NCI-H1105 treated with DMSO at 0.1 percent for 48 hours (cell line): ENCODE measurements around the gene SLC23A3.
A peak's percentile ranks its signal among the peaks of the same experiment; 100 is the strongest.
"Not testable (repeated sequence)": the region's sequence is repeated elsewhere in the genome, so short reads cannot be mapped to it uniquely, and the experiment has no call there.

Experiments
- DNase-seq: peaks from one replicate; lab custom pipeline; 2025; lab: John Stamatoyannopoulos, UW

The SLC23A3 gene

DNA sequence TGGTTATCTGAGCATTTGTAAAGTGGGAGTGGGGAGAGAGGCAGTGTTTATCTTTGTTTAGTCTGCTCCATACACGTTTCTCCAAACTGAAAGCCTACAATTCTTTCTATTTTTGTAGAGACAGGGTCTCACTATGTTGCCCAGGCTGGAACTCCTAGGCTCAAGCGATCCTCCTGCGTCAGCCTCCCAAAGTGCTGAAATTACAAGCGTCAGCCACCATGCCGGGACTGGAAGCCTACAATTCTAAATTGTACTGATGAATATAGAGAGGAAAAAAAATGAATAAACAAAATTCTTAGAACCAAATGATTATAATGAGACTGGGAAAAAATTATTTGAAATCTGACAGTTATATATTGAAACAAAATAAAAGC, 35.3 kb upstream of the SLC23A3 start:
- no peak for DNase-seq

DNA sequence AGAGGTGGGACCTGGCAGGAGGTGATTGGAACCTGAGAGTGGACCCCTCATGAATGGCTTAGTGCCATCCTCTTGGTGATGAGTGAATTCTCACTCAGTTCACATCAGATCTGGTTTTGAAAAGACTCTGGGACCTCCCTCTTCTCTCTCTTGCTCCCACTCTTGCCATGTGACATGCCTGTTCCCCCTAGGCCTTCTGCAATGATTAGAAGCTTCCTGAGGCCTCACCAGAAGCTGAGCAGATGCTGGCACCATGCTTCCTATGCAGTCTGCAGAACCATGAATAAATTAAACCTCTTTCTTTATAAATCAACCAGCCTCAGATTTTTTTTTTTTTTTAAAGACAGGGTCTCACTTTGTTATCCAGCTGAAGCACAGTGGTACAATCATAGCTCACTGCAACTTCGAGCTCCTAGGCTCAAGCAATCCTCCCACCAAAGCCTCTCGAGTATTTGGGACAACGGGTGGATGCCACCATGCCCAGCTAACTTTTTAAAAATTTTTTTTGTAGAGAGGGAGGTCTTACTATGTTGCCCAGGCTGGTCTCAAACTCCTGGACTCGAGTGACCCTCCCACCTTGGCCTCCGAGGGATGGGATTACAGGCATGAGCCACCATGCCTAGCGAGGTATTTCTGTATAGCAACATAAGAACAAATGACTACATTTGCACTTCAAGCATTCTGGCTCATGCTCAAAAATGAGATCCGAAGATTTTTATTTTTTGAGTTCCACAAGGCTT, 34.8 kb upstream of the SLC23A3 start:
- no peak for DNase-seq

DNA sequence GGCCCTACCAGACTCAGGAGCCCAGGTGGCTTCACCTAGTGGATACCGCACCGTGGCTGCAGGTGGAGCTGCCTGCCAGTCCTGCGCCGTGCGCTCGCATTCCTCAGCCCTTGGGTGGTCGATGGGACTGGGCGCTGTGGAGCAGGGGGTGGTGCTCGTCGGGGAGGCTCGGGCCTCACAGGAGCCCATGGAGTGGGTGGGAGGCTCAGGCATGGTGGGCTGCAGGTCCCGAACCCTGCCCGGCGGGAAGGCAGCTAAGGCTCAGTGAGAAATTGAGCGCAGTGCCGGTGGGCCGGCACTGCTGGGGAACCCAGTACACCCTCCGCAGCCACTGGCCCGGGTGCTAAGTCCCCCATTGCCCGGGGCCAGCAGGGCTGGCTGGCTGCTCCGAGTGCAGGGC, 31.5 kb upstream of the SLC23A3 start:
- not testable (repeated sequence) for DNase-seq

DNA sequence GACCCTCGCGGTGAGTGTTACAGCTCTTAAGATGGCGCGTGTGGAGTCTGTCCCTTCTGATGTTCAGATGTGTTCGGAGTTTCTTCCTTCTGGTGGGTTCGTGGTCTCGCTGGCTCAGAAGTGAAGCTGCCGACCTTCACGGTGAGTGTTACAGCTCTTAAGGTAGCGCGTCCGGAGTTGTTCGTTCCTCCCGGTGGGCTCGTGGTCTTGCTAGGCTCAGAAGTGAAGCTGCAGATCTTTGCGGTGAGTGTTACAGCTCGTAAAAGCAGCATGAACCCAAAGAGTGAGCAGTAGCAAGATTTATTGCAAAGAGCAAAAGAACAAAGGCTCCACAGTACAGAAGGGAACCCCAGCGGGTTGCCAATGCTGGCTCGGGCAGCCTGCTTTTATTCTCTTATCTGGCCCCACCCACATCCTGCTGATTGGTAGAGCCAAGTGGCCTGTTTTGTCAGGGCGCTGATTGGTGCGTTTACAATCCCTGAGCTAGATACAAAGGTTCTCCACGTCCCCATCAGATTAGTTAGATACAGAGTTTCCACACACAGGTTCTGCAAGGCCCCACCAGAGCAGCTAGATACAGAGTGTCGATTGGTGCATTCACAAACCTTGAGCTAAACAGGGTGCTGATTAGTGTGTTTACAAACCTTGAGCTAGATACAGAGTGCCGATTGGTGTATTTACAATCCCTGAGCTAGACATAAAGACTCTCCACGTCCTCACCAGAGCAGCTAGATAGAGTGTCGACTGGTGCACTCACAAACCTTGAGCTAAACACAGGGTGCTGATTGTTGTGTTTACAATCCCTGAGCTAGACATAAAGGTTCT, 30.9 kb upstream of the SLC23A3 start:
- not testable (repeated sequence) for DNase-seq

DNA sequence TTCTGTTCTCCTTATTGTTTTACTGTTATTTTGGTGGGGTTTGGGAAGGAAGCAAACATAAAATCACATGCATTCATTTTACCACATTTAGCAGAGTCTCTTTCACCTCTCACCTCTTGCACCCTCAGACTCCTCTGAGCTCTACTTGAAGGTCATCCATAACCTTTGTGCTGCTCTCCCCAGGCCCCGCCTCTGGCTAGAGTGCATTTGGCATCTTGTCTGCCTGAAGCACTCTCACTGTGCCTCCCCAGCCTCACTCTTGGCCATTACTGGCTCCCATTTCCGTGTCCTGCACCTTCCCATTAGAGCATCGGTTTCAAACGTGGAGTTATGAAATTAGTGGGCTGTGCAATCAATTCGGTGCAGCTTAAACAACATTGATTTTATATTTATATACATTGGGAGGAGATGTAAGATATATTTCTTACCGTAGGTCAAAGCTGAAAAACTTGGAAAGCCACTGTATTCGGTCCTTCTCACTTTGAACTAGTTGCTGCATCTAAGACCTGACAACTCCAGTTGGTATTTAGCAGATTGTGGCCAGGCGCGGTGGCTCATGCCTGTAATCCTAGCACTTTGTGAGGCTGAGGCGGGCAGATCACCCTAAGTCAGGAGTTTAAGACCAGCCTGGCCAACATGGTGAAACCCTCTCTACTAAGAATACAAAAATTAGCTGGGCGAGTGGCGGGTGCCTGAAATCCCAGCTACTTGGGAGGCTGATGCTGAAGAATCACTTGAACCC, 29.8 kb upstream of the SLC23A3 start:
- DNase-seq, result no peak

DNA sequence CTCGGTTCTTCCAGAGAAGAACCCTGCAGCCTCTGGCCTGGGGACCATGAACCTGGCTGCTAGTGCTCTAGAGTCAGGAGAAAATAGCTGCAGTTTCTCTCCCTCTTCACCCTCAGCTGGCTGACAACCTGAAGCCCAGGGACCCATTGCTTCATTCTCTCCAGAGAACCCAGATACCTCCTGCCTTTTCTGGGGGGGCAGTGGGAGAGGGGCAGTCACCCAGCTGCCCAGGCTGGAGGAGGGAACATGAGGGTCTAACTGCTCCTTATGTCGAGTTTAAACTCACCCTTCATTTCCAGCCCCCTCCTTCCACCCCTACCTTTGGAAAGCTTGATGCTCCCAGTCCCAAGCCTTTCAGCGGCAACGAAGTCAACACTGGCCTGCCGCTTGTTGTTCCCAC, 29.1 kb upstream of the SLC23A3 start:
- DNase-seq, result no peak

DNA sequence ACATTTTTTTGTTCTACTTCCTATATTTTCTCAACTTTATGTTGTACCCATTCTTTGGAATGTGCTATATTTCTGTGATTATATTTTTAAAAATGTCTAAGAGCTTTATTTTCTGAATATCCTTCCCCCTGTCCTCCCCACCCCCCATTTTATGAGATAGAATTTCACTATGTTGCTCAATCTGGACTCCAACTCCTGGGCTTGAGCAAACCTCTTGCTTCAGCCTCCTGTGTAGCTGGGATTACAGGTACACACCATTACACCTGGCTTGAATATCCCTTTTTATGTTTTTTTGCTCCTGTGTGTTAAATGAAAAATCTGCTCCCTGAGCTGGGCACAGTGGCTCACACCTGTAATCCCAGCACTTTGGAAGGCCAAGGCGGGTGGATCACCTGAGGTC, 27.6 kb upstream of the SLC23A3 start:
- DNase-seq, result no peak

DNA sequence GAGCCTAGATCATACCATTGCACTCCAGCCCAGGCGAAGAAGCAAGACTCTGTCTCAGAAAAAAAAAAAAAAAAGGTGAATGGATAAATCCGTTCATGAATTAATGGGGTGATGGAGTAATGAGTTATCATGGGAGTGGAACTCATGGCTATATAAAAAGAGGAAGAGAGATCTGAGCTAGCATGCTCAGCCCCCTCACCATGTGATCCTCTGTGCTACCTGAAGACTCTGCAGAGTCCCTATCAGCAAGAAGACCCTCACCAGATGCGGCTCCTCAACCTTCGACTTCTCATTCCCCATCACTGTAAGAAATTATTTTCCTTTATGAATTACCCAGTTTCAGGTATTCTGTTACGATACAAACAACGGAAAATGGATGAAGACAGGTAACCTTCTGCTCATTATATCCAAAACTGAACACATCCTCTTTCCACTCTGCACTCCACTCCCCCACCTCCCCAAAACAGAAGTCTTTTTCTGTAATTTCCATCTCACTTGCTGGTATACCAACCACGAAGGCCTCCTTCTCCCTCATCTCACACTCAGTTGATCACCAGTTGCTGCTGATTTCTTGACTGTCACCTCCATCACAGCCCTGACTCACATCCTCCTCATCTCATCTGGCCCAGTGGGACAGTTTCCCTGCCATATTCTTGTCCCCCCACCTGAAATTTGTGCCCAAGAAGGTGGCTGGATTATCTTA, 17.1 kb upstream of the SLC23A3 start:
- no peak for DNase-seq

DNA sequence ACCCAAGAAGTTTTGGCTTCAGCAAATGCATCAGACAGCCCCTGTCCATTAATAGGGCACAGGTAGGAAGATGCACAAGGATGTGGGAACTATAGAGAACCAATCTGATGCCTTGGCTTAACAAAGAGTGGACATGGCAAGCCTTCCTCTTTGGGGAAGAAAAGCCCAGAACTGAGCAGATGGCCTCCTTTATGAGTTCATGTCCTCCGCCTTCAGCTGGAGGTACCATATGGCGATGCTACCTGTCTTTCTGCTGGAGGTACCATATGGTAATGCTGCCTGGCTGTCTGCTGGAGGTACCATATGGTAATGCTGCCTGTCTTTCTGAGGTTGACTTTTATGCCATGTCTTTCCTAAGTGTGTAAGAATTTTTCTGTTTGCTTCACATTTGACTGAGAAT, 14.3 kb upstream of the SLC23A3 start:
- no peak for DNase-seq

DNA sequence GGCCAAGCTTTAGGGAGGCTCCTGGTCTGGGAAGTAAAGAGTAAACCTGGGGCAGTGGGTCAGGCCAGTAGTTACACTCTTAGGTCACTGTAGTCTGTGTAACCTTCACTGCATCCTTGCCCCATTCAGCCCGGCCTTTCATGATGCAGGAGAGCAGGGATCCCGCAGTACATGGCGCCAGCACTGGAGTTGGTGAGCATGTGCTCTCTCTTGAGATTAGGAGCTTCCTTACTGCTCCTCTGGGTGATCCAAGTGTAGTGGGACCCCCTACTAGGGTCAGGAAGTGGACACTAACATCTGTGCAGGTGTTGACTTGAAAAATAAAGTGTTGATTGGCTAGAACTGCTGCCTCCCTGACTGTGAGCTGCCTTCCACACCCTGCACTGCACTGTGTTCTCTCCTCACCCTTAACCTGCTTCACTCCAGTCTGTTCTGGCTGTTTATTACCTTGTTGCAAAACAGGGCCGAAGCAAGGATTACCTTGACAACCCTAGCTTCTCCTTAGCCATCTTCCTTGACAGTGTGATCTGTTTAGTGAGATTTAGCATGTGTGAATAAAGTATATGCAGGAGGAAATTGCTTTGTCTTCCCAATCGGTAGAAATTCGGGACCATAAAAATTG, 13.4 kb upstream of the SLC23A3 start:
- no peak for DNase-seq

DNA sequence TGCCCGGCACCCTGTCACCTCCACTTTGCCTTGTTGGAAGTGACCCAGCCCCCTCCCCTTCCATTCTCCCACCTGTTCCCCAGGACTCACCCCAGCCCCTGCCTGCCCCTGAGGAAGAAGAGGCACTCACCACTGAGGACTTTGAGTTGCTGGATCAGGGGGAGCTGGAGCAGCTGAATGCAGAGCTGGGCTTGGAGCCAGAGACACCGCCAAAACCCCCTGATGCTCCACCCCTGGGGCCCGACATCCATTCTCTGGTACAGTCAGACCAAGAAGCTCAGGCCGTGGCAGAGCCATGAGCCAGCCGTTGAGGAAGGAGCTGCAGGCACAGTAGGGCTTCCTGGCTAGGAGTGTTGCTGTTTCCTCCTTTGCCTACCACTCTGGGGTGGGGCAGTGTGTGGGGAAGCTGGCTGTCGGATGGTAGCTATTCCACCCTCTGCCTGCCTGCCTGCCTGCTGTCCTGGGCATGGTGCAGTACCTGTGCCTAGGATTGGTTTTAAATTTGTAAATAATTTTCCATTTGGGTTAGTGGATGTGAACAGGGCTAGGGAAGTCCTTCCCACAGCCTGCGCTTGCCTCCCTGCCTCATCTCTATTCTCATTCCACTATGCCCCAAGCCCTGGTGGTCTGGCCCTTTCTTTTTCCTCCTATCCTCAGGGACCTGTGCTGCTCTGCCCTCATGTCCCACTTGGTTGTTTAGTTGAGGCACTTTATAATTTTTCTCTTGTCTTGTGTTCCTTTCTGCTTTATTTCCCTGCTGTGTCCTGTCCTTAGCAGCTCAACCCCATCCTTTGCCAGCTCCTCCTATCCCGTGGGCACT, 12.7 kb upstream of the SLC23A3 start:
- no peak for DNase-seq

DNA sequence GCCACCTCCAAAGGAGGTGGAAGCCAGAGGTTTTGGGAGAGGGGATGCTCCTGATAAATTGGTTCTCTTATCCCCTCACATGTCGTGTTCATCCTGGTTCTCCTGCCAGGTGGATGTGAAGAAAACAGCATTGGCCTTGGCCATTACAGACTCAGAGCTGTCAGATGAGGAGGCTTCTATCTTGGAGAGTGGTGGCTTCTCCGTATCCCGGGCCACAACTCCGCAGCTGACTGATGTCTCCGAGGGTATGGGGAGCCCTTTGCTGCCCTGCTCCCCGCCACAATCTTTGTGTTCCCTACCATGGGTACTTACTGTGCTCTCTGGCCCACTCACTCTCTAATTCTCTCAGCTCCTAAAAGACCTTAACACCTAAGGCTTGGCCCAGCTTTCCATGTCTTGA, 11.7 kb upstream of the SLC23A3 start:
- DNase-seq, result no peak

DNA sequence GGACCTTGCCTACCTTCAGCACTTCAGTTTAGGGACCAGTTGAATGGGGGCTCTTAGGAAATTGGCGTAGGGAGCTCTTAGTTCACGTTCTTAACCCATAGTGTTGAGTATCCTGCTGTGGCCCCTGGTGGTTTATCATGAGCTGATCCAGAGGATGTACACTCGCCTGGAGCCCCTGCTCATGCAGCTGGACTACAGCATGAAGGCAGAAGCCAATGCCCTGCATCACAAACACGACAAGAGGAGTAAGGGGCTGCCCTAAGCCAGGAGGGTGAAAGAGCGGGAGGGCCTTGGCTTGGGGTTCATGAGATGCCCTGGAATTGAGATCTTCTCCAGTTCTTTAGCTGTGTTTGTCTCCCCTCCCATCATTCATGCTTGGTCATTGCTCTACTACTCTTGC, 11.1 kb upstream of the SLC23A3 start:
- no peak for DNase-seq

DNA sequence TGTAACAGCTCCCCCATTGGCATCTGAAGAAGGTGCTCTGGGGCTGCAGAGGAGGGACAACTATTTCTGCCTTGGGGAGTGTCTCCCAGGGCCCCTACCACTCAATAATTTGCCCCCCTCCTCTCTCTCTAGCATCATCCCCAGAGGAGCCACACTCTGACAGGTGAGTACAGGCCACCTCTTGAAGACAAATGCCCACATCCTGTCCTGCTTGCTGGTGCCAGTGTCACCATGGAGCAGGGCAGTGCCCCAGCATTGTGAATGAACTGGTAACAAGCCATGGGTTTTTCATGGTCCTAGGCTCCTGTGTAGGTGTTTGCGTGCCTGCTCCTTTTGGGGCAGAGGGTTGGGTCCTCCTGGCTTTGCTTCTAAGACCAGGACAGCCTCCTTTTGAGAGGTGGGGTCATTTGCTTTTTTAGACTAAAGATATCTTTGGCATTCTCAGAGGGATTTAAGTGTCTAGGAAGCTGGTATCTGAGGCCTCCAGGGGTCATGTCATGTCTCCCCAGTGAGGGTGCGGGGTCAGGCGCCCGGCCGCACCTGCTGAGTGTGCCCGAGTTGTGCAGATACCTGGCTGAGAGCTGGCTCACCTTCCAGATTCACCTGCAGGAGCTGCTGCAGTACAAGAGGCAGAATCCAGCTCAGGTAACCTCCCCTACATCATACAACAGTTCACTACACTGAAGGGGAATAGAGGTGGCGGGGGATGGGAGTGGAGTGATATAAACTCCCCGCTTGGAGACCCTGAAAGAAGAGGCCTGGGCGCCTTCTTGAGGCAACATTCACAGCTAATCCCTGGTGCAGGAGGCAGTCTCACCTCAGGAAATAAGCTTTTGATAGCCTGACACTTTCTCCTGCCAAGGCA, 10.0 kb upstream of the SLC23A3 start:
- no peak for DNase-seq

DNA sequence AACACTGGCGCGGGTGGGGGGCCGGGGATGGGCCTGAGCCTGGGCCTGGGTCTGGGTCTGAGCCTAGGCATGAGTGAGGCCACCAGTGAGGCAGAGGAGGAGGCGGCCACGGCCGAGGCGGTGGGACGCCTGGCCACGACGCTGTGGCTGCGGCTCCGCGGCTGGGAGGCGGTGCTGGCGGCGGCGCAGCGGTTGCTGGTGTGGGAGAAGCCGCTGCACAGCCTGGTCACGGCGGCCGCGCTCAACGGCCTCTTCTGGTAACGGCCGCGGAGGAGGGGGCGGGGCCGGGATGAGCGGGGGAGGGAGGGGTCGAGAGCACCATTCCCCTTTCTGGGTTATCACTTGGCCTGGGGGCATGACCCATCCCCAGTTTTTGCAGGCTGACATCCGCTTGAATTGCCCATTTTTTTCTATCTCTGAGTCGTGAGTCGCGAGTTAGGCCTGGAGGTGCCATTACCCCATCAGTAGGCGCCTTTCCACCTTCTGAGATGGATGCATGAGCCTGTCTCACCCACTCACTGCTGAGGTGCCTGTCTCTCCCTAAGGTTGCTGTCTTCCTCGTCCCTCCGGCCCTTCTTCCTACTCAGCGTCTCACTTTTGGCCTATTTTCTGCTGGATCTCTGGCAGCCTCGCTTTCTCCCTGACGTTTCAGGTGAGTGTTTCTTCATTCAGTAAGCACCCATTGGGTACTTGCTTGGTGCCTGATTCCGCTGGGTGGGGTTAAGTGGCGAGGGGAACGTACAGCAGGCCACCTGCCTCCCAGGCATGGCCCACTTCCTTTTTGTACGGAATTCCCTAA, 8.7 kb upstream of the SLC23A3 start:
- DNase-seq, result no peak

DNA sequence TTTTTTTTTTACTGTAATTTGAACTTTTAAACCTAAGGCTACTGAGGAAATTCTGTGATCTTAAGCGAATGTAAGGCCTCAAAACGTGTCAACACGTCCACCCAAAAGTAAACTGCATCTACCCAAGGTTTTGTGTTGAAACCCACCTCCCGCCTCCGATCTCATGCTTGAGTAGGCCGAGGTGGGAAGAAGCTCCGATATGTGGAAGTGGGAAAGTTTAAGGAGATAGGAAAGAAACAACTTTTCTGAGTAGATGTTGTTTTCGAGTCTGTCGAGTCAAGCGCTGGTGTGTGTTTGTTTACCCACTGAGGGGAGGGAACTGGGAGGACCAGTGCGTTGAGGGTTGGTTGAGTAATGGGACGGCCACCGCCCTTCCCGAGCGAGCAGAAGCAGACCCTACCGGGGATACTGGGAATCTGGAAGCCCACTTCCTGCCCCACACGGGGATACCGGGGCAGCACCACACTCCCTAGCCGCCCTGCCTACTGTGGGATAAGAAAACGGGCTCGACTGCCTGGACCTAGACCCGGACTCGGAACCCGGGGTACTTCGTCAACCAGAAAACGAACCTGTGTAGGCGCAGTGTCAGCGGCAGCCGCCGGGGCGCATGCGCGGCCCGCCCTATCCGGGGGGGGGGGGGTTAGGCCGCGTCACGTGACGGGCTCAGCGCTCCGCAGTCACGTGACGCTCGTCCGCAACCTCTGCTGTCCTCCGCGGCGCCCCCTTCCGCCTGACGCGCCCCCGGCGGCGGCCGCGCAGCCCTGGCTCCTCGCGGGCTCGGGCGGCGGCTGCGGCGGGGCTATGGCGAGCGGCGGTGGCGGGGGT, 7.9 kb upstream of the SLC23A3 start, which contains the start of gene RETREG2:
TSS of gene RETREG2 (plus strand) at position 724 of the 825 bp plus-strand sequence. CDS start at position 802, 78 bp downstream.
- DNase-seq, result peak; percentile 74

DNA sequence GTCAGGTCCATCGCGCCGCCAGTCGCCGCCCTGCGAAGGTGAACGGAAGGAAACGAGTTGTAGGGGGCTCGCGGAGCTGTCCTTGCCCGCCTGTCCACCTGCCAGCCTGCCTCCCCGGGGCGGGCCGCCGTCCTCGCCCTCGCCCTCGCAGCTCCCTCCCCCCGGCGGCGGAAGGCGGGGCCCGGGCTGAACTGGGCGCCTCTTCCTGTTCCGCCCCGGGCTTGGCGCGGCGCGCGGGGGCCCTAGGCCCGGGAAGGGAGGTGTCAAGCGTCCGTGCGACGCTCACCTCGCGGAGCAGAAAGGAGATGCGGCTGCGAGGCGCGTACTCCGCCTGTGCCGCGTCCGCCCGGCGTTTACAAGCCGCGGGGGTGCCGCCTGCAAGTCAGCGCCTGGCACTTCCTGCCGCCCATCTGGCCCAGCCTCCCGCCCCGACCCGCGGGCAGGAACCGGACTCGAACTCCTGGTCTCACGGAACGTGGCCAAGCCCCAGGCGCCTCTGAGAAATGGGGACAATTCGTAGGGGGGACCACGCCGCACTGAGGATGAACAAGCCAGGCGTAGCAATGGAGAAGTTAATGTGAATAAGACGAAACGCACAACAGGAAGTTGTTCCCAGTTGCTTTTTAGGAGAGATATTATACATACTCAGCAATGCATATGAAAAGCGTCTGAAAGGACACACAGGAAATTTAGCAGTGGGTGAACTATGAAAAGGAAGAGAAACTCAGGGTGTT, 7.2 kb upstream of the SLC23A3 start, which contains the start of gene CNPPD1:
TSS of gene CNPPD1 (minus strand) at position 108 of the 734 bp plus-strand sequence. CDS start at position 11, 97 bp downstream.
- peak; percentile 64 for DNase-seq
